GM19351 (cell line): ENCODE data around the gene TMEM72.

Experiments used
- ATAC-seq: cut with Tn5 transposase; IDR thresholded peaks from one replicate; pipeline ENCODE4 v1.9.1; 2021; ENCODE audit warnings: mild to moderate bottlenecking, moderate library complexity; ENCODE audit not compliant: unreplicated experiment

The TMEM72 gene

DNA sequence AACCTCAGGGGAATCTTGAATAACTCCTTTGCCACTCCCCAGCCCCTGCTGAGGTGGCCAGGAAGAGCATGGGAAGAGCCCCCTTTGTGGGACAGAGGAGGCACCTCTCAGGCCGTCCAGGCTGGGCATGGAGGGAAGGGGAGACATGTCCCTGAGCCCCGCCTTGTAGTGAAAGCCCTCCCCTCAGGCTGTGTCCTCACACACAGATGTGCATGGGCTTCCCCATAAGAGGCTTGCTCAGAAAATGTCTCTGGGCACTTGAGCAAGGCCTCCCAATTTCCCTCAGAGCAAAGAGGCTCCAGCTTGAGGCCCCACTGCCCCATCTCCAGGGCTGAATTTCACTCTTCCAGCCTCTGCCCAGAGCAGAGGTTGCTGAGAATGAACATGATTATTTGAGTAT lies 3.8 kb downstream of the TMEM72 start:
- no peak for ATAC-seq

GRCh38 chr10:44916429-44916828 lies 5.3 kb downstream of the TMEM72 start:
- no peak for ATAC-seq

- ATAC-seq: no peak
These were observed 6.7 kb downstream of the TMEM72 start for GRCh38 chr10:44917848-44918247.

- ATAC-seq: no peak
These were observed 9.1 kb downstream of the TMEM72 start for GRCh38 chr10:44920252-44920651.

- no peak for ATAC-seq
These were observed 9.9 kb downstream of the TMEM72 start for GRCh38 chr10:44921061-44921460.

GRCh38 chr10:44921506-44921905 lies 10.4 kb downstream of the TMEM72 start:
- no peak for ATAC-seq

DNA sequence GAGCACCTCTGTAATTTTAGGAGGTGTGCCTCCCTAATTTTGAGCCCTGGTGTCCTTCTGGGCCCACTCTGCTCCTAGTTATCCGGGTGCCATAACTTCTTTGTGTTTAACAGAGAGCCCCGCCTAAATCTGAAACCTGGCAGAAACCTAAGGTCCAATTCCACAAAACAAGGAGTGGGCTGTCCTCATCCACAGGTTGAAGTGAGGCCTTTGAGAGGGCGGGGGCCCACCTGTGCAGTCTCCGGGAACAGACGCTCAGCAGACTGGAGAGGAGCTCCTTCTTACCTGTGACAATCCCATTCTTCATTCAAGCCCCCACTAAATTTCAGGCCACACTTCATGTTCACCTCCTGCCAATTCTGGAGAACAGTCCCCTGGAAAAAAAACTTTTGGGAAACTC lies 10.9 kb downstream of the TMEM72 start:
- ATAC-seq: no peak

- ATAC-seq: no peak
These were observed 11.8 kb downstream of the TMEM72 start for GRCh38 chr10:44922796-44923545.

GRCh38 chr10:44923611-44924010 lies 12.5 kb downstream of the TMEM72 start:
- no peak for ATAC-seq

DNA sequence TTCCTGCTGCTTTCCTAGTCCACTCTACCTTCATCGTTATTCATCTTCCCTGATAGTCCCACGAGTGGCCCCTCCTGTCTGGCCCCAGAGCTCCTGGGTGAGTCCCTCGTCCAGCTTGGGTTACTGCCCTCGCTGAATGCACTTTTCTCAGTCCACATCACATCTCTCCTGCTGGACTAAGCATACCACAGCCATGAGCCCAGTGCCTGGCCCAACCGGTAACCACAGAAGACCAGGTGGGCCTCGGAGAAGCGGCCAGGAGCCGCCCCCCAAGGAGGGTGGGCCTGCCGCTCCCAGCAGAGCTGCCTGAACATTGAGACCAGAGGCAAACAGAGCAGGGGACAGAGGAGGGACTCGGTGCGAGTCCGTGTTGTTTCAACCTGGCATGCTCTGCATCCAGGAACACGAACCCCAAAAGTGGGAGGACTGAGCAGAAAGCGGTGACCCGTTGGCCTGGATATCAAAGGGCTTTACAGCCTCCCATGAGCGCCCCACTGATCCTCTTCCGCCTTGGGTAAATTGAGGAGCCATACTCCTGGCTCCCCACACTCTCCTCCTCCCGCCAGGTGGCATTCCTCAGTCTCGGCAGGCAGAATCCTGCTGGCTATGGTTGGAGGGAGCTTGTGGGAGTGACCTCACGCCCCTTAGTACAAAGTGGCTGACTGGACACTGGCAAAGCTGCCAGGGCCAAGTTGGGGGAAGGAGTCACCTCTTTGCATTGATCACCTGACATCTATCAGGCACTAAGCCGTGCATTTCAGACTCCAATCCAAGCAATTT lies 13.3 kb downstream of the TMEM72 start:
- ATAC-seq: no peak

DNA sequence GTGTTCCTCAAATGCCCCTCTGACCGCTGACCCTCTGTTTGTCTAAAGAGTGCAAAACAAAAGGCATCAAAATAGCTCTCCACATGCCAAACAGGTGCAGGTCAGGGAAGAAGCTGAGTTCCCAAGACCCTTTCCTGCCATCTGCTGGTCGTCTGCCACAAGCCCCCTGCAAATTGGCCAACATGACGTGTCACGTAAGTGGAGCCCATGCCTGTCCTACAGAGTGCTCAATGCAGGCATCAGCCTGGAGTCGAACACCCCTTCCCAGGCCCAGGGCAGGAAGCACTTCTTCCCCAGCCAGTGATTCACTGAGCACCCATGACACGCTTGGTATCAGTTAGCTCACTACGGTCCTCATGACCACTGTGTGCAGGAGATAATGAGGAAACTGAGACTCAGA lies 14.1 kb downstream of the TMEM72 start:
- ATAC-seq: no peak

DNA sequence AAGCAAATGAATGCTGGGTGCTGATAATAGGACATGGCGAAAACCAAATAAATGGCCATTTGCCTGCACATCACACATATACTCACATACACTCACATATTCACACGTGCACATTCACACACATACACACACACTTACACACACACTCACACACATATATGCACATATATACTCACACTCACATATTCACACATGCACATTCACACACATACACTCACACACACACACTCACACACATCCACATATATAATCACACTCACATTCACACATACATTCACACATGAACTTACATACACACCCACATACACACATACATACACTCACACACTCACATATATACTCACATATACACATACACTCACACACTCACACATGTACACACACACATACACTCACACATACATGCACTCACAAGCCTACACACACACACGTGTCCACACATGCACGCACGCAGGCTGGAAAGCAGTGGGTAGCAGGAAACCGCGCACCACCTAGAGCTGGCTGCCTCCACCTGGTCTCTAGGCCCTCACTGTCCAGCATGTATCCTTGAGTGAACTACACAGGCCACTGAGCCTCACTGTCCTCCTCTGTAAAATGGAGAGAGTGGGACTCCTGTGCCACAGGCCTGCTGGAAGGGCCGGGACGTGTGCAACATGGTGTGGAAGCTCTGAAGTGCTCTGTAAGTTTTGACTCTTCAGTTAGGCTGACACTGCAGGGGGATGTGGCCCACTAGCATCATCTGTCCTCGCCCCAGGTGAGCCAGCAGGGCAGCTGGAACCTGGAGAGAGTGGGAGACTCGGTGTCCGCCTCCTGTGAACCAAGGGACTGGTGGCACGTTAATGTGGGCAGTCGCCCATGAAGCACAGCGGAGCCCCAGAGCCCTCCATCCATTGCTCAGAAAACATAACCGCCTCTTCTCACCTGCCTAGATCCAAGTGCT lies 14.9 kb downstream of the TMEM72 start:
- no peak for ATAC-seq

GRCh38 chr10:44926751-44927351 lies 15.7 kb downstream of the TMEM72 start:
- no peak for ATAC-seq

DNA sequence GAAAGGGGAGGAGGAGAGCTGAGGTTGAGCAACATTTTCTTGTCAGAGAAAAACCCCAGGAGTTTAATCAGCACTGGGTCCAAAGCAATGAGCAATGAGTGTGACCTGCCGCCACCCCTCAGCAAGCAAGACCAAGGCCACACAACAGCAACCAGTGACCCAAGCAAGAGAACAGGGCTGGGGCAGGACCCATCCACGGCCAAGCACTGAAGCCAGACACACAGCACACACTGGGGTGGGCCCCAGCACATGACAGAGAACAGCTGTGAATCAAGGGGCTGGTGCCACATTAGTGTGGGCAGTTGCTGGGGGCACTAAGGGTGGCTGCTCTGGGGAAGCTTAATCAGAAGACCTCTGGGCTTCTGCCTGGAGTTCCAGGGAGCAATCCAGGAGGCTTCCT lies 16.2 kb downstream of the TMEM72 start:
- no peak for ATAC-seq

DNA sequence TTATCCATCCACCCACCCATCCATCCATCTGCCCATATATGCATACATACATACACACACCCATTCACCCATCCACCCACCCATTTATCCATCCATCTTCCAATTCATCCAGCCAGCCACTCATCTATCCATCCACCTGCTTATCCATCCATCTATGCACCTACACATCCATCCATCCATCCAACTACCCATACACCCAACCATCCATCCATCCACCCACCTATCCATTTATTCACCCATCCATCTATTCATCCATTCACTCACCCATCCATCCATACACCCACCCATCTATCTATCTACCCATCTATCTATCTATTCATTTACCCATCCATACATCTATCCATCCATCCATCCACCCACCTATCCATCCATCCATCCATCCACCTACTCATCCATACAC lies 17.3 kb downstream of the TMEM72 start:
- no peak for ATAC-seq

DNA sequence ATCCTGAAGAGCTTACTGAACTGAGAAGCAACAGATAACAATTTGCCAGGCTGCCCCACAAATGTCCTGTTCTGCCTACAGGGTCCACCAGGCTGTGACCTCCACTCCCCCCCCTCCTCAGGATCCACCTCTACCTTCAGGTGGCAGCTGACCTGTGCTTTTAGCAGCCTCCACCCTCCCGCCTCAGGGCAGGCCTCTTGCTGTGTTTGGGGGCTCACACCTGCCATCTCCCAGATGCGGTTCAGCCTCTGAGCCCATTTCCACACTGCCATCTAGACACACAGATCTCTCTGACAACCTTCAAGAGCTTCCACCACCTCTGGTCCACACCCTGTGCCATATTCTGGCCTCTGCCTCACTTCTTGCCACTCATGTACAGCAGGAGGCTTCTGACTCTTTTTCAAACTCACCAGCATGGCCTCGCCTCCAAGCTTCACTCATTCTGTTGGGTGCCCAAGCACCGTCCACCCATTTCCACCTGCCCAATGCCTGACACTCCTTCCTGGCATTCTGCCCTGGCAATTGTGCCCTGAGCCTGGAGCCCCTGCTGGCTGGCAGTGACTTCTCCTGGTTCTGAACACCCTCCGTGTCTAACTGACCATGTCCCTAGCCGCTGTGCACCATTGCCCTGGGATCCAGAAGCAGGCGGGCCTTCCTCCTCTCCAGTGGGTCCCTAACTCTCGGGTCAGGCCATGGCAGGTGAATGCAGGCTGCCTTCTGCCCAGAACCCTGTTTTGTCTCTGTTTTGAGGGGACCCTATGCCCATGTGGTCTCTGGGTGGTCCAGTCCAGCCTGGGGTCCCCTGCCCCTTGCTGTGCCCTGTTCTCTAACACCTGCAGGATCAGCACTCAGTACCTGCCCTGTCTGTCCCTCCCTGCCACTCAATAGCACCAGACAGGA lies 18.5 kb downstream of the TMEM72 start:
- no peak for ATAC-seq

DNA sequence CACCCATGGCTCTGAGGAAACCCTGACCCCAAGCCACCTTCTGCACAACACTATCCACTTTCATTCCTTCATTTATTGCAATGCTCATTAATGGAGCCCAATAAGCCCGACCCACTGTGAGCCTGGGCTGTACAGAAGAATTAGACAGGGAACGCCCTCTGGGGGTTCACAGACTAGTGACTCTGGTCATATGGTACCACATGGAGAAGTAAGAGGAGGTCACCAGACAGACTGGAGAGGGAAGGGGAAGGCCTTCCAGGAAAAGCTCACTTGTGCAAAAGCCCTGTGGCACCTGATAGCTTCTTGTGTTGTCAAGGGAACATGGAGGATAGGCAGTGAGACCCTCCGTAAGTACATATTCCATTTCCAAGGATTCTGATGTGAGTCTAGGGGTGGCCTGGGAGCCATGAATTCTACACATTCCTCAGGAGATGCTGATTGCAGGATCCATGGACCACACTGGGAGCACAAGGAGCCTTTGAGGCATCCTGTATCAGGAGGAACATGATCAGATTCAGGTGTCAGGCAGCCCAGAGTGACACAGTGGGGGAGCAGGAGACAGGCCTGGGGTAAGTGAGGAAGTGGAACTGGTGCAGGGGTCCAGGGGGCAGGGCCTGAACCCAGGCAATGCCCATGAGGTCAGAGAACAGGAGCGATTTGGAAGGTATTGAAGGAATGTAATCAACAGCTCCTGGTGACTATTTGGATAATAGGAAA lies 19.9 kb downstream of the TMEM72 start:
- no peak for ATAC-seq

DNA sequence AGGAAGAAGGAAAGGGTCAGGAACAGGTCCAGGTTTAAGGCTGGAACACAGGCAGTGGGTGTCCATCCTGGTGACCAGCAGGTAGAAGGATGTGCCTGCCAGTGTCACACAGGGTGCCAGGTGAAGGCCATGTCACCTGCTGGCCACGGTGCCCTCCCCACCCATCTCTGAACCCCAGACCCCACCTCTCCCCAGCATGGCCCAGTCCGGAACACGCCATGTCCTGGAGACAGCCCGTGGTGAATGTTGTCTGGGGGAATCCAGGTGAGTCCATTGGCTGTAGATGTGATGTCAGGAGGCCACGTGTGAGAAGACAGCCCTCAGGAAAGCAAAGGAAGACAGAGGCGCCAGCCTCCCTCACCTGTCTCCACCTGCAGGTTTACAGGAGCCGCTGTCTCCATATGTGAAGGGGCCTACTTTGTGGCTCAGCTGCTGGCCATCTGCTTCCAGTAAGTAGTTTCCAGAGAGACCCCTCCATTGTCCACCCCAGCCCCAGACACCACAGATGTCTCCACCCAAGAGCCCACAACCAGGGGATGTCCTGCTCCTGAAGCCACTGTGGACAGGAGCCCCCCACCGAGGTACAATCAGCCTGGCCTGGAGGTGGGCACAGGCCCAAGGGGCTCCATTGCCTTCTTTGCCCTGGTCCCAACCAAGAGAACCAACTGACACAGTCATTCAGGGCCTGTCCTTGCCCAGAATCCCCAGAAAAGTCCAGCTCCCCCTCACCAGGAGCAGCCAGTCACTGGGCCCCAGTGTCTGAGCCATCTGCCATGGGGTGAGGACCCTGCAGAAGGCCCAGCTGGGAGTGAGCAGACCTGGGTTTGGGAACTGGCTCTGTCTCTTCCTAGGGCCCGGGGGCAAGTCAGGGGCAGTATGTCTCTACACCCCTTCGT lies 20.7 kb downstream of the TMEM72 start:
- no peak for ATAC-seq
